NCI-H1048 (cell line): ENCODE measurements around the gene ARPC1A.
"Not testable (repeated sequence)": the region's sequence is repeated elsewhere in the genome, so short reads cannot be mapped to it uniquely, and the experiment has no call there.

Experiments
- DNase-seq: peaks from one replicate; lab custom pipeline; 2025; lab: John Stamatoyannopoulos, UW

The ARPC1A gene

DNA sequence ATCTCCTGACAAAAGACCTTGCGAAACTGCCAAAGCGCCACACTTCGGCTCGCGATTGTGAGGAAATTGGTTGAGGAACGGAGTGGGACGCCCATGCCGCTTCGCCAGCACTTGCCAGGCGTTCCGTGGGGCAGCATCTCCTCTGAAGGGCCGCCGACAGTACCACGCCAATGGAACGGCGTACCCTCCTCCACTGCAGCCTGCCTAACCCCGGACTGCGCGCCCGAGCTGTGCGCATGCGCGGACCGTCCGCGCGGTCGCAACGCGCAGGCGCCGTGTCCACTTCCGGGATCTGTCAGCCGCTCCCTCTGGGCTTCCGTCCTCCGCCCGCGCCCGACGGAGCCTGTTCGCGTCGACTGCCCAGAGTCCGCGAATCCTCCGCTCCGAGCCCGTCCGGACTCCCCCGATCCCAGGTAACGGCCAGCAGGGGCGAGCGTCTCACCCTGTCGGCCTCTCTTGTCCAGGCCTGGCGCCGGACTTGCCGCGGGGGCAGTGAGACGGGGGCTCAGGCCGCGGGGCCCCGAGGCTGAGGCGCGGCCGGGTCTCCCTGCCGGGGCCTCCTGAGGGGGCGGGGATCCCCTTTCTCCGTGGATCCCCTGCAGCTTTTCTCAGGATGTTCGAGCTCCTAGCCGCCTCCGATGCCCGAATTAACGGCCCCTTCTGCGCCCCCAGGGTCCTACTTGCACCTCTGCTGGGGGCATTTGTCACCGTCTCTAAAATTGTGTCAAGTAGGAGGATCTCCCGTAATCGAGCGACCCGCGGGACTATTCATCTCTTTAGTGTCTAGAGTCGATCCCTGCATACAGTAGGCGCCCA, at the start of gene ARPC1A:
Gene ARPC1A, plus strand, starts transcription at position 307 of the 816 bp plus-strand sequence. CDS start 7,456 bp downstream, outside the sequence.
- DNase-seq, result peak; percentile 85

DNA sequence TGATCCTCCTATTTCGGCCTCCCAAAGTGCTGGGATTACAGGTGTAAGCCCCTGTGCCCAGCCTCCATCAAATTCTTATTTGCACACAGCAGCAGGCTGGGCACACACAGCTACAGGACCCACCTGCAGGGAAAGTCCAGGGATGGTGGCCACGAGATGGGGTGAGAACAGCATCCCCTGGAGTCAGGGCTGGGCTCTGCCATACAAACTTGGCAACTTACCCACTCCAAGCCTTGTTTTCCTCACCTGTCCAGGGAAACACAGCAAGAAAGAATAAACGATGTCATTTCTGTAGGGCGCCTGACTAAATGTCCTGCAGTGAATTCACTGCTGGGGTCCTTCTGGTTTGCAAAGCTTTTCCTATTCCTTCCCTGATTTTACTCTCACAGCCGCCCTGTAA, 47.5 kb upstream of the ARPC1A start:
- no peak for DNase-seq

DNA sequence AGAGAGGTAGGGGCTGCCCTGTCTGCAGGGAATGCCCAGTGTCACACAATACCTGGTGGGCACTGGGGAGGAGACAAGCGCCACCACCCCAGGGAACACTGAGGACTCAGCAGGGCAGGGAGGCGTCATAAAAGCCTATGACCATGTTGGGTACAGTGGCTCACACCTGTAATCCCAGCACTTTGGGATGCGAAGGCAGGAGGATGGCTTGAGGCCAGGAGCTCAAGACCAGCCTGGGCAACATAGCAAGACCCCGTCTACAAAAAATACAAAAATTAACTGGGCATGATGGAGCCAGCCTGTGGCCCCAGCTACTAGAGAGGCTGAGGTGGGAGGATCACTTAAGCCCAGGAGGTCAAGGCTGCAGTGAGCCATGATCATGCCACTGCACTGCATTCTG, 41.5 kb upstream of the ARPC1A start:
- not testable (repeated sequence) for DNase-seq

DNA sequence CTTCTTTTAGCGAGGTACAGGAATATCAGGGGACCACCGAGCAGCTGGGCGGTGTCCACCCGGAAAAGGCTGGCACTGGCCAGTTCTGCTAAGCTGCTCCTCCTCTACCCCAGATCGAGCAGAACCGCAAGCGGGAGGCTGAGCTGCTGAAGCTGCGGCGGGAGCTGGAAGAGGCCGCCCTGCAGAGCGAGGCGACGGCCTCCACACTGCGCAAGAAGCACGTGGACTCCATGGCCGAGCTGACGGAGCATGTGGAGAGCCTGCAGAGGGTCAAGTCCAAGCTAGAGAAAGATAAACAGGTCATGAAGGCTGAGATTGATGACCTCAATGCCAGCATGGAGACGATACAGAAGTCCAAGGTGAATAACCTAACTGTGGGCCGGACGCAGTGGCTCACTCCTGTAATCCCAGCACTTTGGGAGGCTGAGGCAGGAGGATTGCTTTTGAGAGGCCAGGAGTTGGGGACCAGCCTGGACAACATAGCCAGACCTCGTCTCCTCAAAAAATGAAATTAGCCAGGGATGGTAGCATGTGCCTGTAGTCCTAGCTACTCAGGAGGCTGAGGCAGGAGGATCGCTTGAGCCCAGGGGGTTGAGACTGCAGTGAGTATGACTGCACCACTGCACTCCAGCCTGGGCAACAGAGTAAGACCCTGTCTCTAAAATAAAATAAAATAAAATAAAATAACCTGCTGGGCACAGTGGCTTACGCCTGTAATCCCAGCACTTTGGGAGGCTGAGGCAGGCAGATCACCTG, 37.7 kb upstream of the ARPC1A start:
- no peak for DNase-seq

DNA sequence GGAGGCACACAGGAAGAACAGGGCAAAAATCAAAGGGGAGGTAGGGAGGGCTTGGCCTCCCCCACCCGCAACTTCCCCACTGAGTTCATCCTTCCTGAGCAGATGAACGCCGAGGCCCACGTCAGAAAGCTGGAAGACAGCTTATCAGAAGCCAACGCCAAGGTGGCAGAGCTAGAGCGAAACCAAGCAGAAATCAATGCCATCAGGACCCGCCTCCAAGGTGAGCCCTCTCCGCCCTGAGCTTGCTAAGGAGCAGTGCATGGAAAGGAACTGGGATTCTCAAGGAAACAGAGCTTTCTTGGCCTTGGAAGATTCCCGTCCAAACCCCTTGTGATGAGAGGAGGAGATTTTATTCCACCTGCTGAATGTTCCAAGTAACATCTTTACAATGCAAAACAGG, 36.5 kb upstream of the ARPC1A start:
- DNase-seq, result no peak

DNA sequence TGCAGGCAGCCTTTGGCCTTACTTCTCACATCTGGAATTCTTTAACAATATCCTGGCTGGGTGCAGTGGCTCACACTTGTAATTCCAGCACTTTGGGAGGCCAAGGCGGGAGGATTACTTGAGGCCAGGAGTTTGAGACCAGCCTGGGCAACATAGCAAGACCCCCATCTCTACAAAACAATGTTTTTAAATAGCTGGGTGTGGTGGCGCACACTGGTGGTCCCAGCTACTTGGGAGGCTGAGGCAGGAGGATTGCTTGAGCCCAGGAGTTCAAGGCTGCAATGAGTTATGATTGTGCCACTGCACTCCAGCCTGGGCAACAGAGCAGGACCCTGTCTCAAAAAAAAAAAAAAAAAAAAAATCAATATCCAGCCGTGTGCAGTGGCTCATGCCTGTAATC, 35.5 kb upstream of the ARPC1A start:
- DNase-seq, result not testable (repeated sequence)

DNA sequence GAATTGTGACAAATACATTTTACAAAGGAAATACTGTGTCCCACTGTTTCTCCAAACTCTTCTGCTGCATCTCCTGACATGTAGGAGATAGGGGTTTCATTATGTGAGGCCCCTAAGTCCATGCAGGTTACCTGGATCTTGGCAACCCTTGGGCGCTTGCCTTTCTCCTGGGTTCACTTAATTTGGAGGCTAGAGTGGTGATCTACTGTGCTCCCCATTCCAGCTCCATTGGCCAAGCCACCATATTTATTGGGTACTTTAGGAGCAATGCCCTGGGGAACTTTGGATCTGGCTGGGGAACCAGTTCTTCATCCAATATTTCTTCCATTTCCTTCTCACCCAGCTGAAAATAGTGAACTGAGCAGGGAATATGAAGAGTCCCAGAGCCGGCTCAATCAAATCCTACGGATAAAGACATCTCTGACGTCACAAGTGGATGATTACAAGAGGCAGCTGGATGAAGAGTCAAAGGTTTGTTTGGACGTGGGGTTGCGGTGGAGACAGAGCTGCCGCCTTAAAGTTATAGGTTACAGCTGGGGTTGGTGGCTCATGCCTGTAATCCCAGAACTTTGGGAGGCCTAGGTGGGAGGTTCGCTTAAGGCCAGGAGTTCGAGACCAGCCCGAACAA, 34.6 kb upstream of the ARPC1A start:
- DNase-seq, result no peak

DNA sequence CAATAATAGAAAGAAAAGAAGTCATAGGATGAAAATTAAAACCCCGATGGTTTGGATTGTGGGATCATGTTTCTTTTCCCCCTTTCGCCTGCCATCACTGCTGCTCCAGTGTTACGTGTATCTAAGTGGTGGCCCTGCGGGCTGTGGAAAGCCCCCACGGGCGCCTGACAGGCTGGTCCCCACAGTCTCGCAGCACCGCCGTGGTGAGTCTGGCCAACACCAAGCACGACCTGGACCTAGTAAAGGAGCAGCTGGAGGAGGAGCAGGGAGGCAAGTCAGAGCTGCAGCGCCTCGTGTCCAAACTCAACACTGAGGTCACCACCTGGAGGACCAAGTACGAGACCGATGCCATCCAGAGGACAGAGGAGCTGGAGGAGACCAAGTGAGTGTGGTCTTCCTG, 33.6 kb upstream of the ARPC1A start:
- no peak for DNase-seq

DNA sequence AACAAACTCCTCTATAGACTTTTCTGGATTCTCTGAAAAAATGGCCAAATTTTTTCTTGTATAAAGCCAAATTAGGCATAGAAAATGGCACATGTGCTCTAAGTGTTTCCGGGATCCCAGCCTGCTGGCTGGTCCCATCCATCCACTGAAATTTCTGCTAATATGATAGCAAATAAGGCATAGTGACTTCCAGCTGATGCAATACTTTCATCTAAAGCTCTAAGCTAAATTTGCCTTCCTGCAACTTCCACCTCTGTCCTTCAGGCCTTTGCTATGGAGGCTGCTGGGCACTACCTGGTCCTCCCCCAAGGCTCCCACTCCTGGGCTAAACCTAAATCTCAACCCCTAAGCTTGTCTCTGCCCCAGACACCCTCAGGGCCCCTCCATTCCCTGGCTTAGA, 32.5 kb upstream of the ARPC1A start:
- DNase-seq, result no peak

DNA sequence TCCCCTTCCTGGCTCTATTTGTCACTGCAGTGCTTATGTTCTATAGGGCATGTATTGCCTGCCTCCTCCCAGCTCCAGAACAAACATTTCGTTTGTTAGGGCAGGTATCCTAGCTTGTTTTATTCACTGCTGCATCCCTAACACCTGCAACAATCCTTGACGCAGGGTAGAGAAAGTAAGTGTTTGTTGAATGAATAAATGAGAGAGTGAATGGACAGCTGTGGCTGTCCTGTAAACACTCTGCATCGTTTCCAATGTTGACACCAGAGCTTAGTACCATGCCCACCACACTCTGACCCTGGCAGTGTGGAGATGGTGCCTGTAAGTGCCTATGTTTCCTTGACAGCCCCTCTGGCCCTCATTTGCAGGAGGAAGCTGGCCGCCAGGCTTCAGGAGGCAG, 32.0 kb upstream of the ARPC1A start:
- no peak for DNase-seq

DNA sequence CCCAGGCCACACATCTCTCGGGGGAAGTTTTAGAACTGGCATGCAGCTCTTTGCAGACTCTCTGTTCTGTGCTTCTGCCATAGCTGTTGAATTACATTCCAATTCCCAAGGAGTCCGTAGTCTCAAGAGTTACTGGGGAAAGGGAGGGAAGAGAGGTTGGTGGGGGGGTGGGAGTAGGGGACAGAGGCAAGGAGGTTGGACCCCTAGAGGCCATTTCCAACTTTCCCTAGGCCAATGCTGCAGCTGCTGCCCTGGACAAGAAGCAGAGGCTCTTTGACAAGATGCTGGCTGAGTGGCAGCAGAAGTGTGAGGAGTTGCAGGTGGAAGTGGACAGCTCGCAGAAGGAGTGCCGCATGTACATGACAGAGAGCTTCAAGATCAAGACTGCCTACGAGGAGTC, 29.2 kb upstream of the ARPC1A start:
- DNase-seq, result no peak

DNA sequence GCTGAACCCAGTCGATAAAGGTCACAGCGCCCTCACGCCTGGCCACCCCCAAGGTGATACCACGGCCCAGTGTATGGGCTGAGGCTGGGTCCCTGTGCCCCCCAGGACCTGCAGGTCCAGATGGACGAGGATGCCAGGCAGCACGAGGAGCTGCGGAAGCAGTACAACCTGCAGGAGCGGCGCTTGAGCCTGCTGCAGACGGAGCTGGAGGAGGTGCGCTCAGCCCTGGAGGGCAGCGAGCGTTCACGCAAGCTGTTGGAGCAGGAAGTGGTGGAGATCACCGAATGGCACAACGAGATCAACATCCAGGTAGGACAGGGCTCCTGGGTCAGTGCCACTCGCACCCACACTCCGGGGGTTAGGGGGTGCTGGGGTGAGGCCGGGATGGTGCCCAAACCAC, 24.2 kb upstream of the ARPC1A start:
- no peak for DNase-seq

DNA sequence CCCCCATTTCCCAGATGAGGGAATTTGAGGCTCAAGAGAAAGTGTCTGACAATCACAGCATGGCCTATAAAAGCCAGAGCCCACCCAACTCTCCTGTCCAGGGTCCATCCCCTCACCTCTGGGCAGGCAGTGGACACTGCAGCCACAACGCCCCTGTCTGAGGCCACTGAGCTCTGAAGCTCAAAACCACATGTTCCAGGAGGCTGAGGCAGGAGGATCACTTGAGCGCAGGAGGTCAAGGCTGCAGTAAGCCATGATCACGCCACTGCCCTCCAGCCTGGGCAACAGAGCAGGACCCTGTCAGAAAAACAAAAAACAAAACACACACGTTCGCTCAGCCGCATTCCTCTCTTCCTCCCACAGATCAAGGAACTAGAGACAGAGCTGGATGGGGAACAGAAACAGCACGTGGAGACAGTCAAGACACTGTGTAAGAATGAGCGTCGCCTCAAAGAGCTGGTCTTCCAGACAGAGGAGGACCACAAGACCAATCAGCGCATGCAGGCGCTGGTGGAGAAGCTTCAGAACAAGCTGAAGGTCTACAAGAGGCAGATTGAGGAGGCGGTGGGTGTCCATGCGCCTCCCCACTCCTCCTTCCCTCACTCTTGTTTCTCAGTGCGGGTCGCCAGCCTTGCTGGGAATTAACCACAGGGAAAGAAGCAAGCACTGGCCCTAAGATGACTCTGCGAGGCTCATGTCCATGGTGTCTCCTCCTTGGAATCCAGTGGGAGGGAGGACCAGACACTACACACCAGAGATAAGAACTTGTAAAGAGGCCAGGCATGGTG, 20.0 kb upstream of the ARPC1A start:
- no peak for DNase-seq

DNA sequence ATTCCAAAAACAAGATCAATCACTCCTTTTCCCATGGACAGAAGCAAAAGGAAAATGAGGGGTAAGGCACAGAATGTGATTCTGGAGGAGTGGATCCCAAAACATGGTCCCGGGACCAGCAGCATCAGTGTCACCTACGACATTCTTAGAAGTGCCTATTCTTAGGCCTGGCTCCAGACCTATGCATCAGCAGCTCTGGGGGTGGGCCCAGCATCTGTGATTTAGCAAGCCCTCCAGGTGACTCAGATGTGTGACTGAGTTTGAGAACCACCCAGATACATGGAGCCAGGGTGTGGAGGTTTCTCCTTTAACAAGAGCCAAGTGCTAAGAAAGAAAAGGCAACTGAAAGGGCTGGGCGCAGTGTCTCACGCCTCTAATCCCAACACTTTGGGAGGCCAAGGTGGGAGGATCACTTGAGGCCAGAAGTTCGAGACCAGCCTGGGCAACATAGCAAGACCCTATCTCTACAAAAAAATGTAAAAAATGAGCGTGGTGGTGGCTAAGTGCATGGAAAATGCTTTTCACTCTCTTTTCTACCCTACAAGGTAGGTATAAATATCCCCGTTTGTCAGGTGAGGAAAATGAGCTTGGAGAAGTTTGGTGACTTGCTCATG, 17.1 kb upstream of the ARPC1A start:
- DNase-seq, result no peak

DNA sequence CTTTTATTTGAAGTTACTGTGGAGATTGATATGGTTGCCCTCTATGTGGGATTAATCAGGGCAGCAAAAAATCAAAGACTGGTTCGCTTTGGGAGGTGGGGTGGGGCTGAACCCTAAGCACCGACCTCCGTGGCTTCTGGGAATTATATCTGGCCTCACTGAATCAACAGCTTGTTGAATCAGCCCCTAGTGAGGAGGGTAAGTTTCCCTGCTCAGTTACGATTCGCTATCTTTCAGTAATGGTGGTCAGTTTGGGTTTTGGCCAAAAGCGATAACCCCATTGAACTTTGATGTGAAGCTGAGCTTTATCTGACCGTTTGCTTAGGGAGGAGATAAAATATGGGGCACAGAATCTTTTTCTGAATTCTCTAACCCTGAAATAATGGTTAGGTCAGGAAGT, 16.6 kb upstream of the ARPC1A start:
- no peak for DNase-seq

DNA sequence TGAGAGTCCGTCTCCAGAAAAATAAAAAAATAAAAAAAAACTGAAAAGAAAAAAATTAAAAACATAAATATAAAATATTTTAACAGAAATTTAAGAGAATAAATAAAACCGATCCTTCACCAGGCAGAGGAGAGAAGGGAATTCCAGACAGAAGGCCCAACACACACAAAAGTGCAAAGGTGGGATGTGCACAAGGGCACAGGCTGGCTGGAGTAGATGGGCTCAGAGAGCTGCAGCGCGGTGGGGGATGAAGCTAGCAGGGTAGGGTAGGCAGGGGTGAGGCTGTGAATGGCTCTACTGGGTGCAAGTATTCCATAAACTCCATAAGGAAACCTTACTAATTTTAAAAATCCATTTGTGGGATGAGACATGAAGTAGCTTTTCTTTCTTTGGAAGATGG, 15.7 kb upstream of the ARPC1A start:
- no peak for DNase-seq

DNA sequence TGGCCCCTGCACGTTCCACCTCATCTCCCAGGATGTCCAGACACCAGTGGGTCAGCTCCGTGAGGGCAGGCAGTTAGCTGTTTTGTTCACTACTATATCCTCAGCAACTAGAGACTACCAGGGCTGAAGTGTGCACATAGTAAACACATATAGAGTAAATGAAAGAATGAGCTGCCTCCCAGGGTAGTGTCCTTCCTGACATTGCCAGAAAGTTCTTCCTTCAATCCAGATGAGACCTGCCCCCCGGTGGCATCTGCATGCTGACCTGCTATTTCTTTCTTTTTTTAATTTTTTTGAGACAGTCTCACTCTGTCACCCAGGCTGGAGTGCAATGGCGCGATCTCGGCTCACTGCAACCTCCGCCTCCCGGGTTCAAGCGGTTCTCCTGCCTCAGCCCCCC, 14.0 kb upstream of the ARPC1A start:
- no peak for DNase-seq

DNA sequence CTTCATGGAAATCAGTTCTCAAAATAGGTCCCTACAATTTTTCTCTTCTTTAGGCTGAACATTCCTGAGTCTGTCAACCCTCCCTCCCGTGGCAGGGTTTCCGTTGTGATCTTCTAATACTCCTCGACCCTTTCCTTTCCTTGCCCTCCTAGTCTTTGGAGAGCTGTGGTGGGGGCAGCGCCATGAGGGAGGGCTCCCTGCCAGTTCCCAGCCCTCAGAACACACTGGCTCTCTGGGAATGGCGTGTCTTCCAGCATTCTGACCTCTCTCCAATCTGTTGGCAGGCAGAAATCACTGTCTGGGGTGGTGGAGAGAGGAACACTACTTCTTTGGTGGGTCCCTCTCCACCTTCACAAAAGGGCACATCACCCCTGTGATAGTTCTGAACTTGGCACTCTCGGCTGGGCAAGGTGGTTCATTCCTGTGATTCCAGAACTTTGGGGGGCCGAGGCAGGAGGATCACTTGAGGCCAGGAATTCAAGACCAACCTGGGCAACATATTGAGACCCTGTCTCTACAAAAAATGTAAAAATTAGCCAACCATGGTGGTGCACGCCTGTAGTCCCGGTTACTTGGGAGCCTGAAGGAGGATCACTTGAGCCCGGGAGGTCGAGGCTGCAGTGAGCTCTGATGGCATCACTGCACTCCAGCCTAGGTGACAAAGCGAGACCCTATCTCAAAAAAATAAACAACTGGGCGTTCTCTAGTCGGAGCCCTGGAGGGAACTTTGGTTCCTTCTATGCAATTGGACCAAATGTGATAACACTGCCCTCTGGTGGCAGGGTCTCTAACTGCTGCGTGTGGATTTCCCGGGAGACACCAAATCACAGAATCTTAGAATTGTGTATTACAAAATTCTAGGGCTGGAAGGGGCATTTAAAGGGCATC, 13.1 kb upstream of the ARPC1A start:
- DNase-seq, result peak; percentile 34

DNA sequence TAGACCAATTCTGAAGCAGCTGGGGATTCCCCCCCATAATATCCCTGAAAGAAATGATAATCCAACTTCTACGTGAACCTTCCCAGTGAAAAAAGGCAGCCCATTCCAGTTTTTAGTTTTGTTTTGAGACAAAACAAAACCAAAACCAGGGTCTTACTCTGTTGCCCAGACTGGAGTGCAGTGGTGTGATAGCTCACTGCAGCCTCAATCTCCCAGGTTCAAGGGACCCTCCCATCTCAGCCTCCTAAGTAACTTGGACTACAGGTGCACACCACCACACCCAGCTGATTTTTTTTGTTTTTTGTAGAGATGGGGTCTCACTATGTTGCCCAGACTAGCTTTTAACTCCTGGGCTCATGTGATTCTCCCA, 12.5 kb upstream of the ARPC1A start:
- DNase-seq, result no peak

DNA sequence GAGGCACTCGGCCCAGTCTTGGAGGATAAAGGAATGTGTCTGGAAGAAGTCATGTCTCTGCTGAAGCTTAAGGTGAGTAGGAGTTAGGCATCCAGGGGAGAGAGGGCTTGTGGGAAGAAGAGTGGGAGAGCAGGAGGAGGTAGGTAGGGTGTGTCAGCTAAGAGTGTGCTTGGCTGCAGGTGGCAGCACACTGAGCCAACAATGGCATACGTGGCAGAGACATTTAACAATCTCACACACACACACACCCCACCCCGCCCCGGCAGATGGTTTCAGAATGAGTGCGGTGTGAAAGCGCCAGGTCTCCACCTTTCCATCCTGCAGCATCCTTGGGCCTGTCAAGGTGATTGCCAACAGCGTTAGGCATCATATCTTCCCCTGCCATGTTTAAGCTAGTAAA, 11.2 kb upstream of the ARPC1A start:
- DNase-seq, result no peak

DNA sequence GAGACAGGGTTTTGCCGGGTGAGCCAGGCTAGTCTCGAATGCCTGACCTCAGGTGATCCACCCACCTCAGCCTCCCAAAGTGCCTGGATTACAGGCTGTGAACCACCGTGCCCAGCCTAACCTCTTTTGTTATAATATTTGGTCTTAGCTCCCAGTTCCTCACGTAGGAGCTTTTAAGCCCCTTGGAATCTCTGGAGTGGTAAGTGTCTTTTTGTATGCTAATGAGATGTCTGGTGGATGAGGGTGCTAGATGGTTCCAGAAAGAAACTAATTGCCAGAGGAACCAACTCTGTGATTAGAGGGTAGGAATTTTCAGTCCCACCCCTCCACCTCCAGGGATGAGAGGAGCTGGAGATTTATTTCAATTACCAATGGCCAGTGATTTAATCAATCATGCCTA, 5.3 kb upstream of the ARPC1A start:
- DNase-seq, result no peak
